OCI-LY3 (cell line): Measurements from ENCODE around the gene MBD3L3.
"Not testable (repeated sequence)": the region's sequence is repeated elsewhere in the genome, so short reads cannot be mapped to it uniquely, and the experiment has no call there.

Source experiments
- H2AFZ ChIP-seq: fragments of 200-600, 300-600 bp; shearing (Covaris generic); 2 replicates; pipeline ENCODE4 v1.6.0; 2014; ENCODE audit warnings: antibody characterized with exemption, low read depth, low read length
- H3K27ac ChIP-seq: fragments of 200-600, 300-600 bp; sonication (generic); 2 replicates; pipeline ENCODE4 v1.5.1; 2014; ENCODE audit warnings: mild to moderate bottlenecking, low read length, moderate library complexity, mixed read lengths
- H3K27me3 ChIP-seq: fragments of 200-600, 300-600 bp; sonication (generic); 2 replicates; pipeline ENCODE4 v1.6.1; 2014; ENCODE audit warnings: low read depth, low read length, mixed read lengths
- H3K36me3 ChIP-seq: fragments of 200-600, 300-600 bp; sonication (generic); replicated peaks from 2 replicates; pipeline ENCODE3; 2014; ENCODE audit warnings: low read depth, low read length, mixed read lengths
- H3K4me1 ChIP-seq: fragments of 300-600, 200-600 bp; sonication (generic); 2 replicates; pipeline ENCODE4 v1.6.1; 2014; ENCODE audit warnings: low read length, mixed read lengths
- H3K4me2 ChIP-seq: fragments of 200-600, 300-600 bp; sonication (generic); 2 replicates; pipeline ENCODE4 v1.6.1; 2014; ENCODE audit warnings: low read length, mixed read lengths
- H3K4me3 ChIP-seq: fragments of 300-600, 200-600 bp; sonication (generic); 2 replicates; pipeline ENCODE4 v1.5.1; 2014; ENCODE audit warnings: antibody characterized with exemption, mild to moderate bottlenecking, low read length, moderate library complexity
- H3K79me2 ChIP-seq: fragments of 300-600, 200-600 bp; shearing (Covaris generic); 2 replicates; pipeline ENCODE4 v1.6.1; 2014; ENCODE audit warnings: mild to moderate bottlenecking, low read length, mixed read lengths
- H3K9ac ChIP-seq: fragments of 300-600, 200-600 bp; shearing (Covaris generic); 2 replicates; pipeline ENCODE4 v1.6.0; 2014; ENCODE audit warnings: mild to moderate bottlenecking, low read length, moderate library complexity
- H3K9me3 ChIP-seq: fragments of 200-600, 300-600 bp; shearing (Covaris generic); 2 replicates; pipeline ENCODE4 v1.6.1; 2014; ENCODE audit warnings: low read length, mixed read lengths; ENCODE audit not compliant: insufficient read depth
- H4K20me1 ChIP-seq: fragments of 200-600, 300-600 bp; sonication (generic); 2 replicates; pipeline ENCODE4 v1.6.1; 2016; ENCODE audit warnings: low read length, mixed read lengths; ENCODE audit not compliant: insufficient read depth
- EZH2phosphoT487 ChIP-seq: fragments of 200-600 bp; shearing (Covaris generic); IDR thresholded peaks from 2 replicates; pipeline ENCODE4 v1.6.1; 2018; ENCODE audit warnings: antibody characterized with exemption, mixed run types, low read depth
- TF ChIP-seq, protein P1 (sequence below): fragments of 200-600, 300-600 bp; sonication (generic); IDR thresholded peaks from 2 replicates; pipeline ENCODE4 v1.5.1; 2014; ENCODE audit warnings: antibody characterized with exemption, low read length, low read depth

Gene MBD3L3

DNA sequence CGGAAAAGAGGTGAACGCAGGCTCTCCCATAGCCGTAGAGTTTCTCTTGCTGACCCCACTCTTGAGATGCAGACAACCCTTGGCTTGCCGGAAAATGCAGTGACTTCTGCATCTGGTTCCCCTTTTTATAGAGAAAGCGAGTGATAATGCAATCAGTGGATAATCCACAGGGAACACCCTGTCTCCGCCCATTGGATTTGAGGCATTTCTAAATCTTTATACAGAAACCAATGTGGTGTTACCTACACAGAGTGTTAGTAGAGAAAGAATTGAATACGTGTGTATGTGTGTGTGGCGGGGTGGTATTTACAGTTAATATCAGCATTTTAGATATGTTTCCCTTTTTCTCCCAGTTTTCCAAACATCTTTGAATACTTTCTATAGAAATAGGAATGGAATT lies at the start of gene MBD3L3:
Gene MBD3L3, minus strand, starts transcription at position 101 of the 400 bp plus-strand sequence. Its CDS starts 71 bp downstream, at position 30.
- not testable (repeated sequence) for H3K27ac ChIP-seq, H3K36me3 ChIP-seq, H3K9ac ChIP-seq, H3K4me3 ChIP-seq, H3K27me3 ChIP-seq, H4K20me1 ChIP-seq, H3K4me1 ChIP-seq, H3K9me3 ChIP-seq, H3K79me2 ChIP-seq, H2AFZ ChIP-seq, H3K4me2 ChIP-seq

DNA sequence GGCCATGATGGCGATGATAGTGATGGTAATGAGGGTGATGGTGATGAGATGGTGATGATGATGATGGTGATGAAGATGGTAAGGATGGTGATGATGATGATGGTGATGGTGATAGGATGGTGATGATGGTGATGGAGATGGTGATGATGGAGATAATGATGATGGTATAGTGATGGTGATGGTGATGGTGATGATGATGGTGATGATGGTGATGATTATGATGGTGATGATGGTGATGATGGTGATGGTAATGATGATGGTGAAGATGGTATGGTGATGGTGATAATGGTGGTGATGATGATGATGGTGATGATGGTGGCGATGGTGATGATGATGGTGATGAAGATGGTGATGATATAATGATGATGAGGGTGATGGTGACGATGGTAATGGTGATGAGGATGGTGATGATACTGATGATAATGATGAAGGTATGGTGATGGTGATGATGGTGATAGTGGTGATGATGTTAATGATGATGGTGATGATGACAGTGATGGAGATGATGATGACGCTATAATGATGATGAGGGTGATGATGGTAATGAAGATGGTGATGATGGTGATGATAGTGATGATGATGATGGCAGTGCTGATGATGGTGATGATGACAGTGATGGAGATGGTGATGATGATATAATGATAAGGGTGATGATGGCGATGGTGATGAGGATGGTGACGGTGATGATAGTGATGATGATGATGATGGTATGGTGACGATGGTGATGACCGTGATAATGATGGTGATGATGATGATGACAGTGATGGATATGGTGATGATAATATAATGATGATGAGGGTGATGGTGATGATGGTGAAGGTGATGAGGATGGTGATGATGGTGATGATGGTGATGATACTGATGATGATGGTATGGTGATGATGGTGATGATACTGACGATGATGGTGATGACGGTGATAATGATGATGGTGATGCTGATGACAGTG lies 48.5 kb upstream of the MBD3L3 start:
- Histone ChIP-seq H3K27ac (no peak overlapping the region), H3K27me3 (peaks cover 11% of the 10 kb centered on the region; the same call in 1 of the 2 replicates), H3K79me2 (no peaks in the 10 kb centered on the region), H3K36me3 (no peaks in the 10 kb centered on the region), H3K4me3 (no peak overlapping the region), H3K4me1 (no peaks in the 10 kb centered on the region), H3K9me3 (no peaks in the 10 kb centered on the region), H3K9ac (no peak overlapping the region), H2AFZ (no peak overlapping the region), H3K4me2 (no peak overlapping the region), H4K20me1 (no peaks in the 10 kb centered on the region)
- TF ChIP-seq, protein P1, sequence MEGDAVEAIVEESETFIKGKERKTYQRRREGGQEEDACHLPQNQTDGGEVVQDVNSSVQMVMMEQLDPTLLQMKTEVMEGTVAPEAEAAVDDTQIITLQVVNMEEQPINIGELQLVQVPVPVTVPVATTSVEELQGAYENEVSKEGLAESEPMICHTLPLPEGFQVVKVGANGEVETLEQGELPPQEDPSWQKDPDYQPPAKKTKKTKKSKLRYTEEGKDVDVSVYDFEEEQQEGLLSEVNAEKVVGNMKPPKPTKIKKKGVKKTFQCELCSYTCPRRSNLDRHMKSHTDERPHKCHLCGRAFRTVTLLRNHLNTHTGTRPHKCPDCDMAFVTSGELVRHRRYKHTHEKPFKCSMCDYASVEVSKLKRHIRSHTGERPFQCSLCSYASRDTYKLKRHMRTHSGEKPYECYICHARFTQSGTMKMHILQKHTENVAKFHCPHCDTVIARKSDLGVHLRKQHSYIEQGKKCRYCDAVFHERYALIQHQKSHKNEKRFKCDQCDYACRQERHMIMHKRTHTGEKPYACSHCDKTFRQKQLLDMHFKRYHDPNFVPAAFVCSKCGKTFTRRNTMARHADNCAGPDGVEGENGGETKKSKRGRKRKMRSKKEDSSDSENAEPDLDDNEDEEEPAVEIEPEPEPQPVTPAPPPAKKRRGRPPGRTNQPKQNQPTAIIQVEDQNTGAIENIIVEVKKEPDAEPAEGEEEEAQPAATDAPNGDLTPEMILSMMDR, result no peak
- no peak for TF ChIP-seq EZH2phosphoT487

DNA sequence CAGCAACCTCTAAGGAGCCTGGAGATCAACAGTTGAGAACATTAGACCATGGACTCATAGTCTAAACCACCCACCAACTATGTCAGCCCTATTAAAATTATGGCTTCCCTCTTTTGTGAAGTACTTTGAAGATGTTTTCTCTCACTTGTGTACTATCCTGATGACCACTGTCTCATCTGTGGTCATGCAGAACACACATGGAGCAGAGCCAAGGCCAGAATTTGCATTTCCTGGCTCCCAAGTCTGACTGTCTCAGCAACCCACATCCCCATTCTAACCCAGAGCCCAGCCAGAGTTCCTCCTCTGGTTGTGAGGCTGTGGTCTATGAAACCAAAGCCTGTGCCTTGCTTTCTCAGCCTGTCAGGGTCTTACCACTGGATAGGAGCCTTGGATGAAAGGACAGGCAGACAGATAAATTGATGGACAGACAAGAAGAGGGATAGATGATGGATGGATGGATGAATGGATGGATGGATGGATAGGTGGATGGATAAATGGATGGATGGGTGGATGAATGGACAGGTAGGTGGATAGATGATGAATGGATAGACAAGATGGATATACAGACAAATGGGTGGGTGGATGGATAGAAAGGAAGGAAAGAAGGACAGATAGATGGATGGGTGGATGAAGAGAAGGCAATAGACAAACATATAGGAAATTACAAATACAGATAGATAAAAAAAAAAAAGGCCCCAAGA lies 46.4 kb upstream of the MBD3L3 start:
- Histone ChIP-seq H3K36me3 (no peaks in the 10 kb centered on the region), H4K20me1 (no peaks in the 10 kb centered on the region), H3K4me1 (peaks cover under 1% of the 10 kb centered on the region), H3K79me2 (no peaks in the 10 kb centered on the region), H3K9ac (no peak overlapping the region), H3K4me2 (no peak overlapping the region), H3K4me3 (no peak overlapping the region), H3K27me3 (peaks cover 11% of the 10 kb centered on the region; the same call in 1 of the 2 replicates), H2AFZ (no peak overlapping the region), H3K9me3 (no peaks in the 10 kb centered on the region), H3K27ac (no peak overlapping the region)
- TF ChIP-seq, protein P1, result no peak
- no peak for TF ChIP-seq EZH2phosphoT487

DNA sequence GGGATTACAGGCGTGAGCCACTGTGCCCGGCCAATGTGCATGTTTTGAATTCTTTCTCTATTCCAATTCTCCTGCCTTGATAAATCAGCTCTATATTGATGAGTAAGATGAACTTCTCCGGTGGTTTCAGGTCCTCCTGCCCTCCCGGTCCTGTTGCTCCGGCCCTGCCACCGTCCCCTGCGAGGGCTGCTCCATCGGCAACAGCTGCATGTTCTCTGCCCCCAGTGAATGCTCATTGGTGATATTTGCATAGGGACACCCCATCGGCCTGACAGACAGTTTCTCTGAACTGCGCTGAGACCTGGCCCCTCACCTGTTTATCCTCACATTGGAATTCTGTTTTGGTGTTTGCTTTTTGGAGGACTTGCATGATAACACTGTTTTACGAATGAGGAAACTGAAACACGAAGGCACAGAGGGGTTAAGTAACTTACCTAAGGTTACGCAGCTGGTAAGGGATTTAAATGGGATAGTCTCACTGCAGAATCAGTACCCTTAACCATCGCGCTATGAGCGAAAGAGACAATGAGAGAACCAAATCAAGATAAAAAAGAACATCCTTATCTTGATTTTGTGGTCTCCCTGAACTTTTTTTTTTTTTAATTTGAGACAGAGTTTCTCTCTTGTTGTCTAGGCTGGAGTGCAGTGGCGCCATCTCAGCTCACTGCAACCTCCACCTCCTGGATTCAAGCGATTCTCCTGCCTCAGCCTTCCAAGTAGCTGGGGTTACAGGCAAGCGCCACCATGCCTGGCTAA lies 43.2 kb upstream of the MBD3L3 start:
- H3K27me3 ChIP-seq, result peaks cover 7% of the 10 kb centered on the region; the same call in 1 of the 2 replicates
- H3K79me2 ChIP-seq, result no peaks in the 10 kb centered on the region
- no peak for TF ChIP-seq EZH2phosphoT487
- no peak overlapping the region for H3K4me2 ChIP-seq
- H2AFZ ChIP-seq, result no peak overlapping the region
- no peak overlapping the region for H3K9ac ChIP-seq
- H3K36me3 ChIP-seq, result no peaks in the 10 kb centered on the region
- peaks cover 11% of the 10 kb centered on the region for H3K4me1 ChIP-seq
- H4K20me1 ChIP-seq, result no peaks in the 10 kb centered on the region
- H3K4me3 ChIP-seq, result no peak overlapping the region
- H3K9me3 ChIP-seq, result no peaks in the 10 kb centered on the region
- no peak overlapping the region for H3K27ac ChIP-seq
